Caki2 (cell line): Measurements from ENCODE around the gene SLC39A1. TPM values are rescaled to one million over a fixed set of nuclear protein-coding genes. Genes with fewer than 3 reads are reported as not detected.

ENCODE experiments used
- DNase-seq: peaks from one replicate; pipeline ENCODE4 v3.0.0-alpha.2; 2015; ENCODE audit warnings: low read depth
- in situ Hi-C: cut with HindIII; loops from 2 replicates; pipeline ENCODE4 v1.10.0; 2016; ENCODE audit warnings: low sequenced_read_pairs, low pct_unique_long_range_greater_than_20kb, mixed read lengths
- total RNA-seq: library from RNA; depleted of rRNA; stranded (reverse); fragments of >200 nt; shearing (Covaris generic); gene quantifications from 2 replicates; pipeline ENCODE4 v1.2.3, GENCODE V29; 2014; ENCODE audit warnings: low replicate concordance

Gene SLC39A1
- total RNA-seq, 1 experiment from 2014 or later: 320 TPM

- in situ Hi-C loops: no loop called here
- no peak for DNase-seq
Observed at GRCh38 chr1:153978274-153978909, 15.1 kb upstream of the SLC39A1 start.

- in situ Hi-C loops: no loop called here
- DNase-seq: peak; percentile 71
Observed at GRCh38 chr1:153977250-153978240, 14.2 kb upstream of the SLC39A1 start, which contains the start of gene JTB. Gene JTB, minus strand, starts transcription at chr1:153977674. Its CDS starts 422 bp downstream, at chr1:153977252.

- in situ Hi-C loops: no loop called here
- DNase-seq: no peak
Observed at GRCh38 chr1:153976819-153977249, 13.5 kb upstream of the SLC39A1 start.

GRCh38 chr1:153973525-153973924, 10.2 kb upstream of the SLC39A1 start:
- in situ Hi-C loops: no loop called here
- DNase-seq: no peak

- in situ Hi-C loops: no loop called here
- DNase-seq: no peak
Observed at GRCh38 chr1:153973071-153973470, 9.7 kb upstream of the SLC39A1 start.

GRCh38 chr1:153970346-153970745, 7.0 kb upstream of the SLC39A1 start:
- in situ Hi-C loops: no loop called here

GRCh38 chr1:153968972-153969371, 5.6 kb upstream of the SLC39A1 start:
- no peak for DNase-seq
- in situ Hi-C loops: no loop called here

More at GRCh38 chr1:153970346-153970745, 7.0 kb upstream of the SLC39A1 start:
- no peak for DNase-seq

GRCh38 chr1:153968408-153968807, 5.1 kb upstream of the SLC39A1 start:
- in situ Hi-C loops: no loop called here
- DNase-seq: no peak

GRCh38 chr1:153968000-153968363, 4.6 kb upstream of the SLC39A1 start:
- in situ Hi-C loops: no loop called here
- DNase-seq: no peak

- in situ Hi-C loops: no loop called here
Observed at GRCh38 chr1:153967107-153967999, 4.0 kb upstream of the SLC39A1 start, which contains the start of gene CREB3L4. Gene CREB3L4, plus strand, starts transcription at chr1:153967902. Its CDS starts 624 bp downstream, at chr1:153968526.

GRCh38 chr1:153963850-153964331, 554 bp upstream of the SLC39A1 start:
- in situ Hi-C loops: no loop called here
- no peak for DNase-seq

More at GRCh38 chr1:153967107-153967999, 4.0 kb upstream of the SLC39A1 start, which contains the start of gene CREB3L4:
- DNase-seq: peak; percentile 97

GRCh38 chr1:153962088-153963029, 978 bp downstream of the SLC39A1 start:
- in situ Hi-C loops: no loop called here
- peak; percentile 55 for DNase-seq

GRCh38 chr1:153961421-153961820, 1.9 kb downstream of the SLC39A1 start:
- DNase-seq: no peak
- in situ Hi-C loops: no loop called here

- in situ Hi-C loops: no loop called here
- no peak for DNase-seq
Observed at GRCh38 chr1:153960206-153960605, 3.1 kb downstream of the SLC39A1 start.

- in situ Hi-C loops: no loop called here
- DNase-seq: no peak
Observed at GRCh38 chr1:153959454-153959853, 3.9 kb downstream of the SLC39A1 start.

- in situ Hi-C loops: no loop called here
- DNase-seq: no peak
Observed at GRCh38 chr1:153958961-153959260, 4.4 kb downstream of the SLC39A1 start.
